Panc1 (cell line): ENCODE results near the gene KANSL1L. TPM values are rescaled to one million over a fixed set of nuclear protein-coding genes. Genes with fewer than 3 reads are reported as not detected.

Experiments
- ATAC-seq: fragments of 200-7000 bp; cut with Tn5 transposase; 2 replicates; pipeline ENCODE4 v1.9.1; 2020; ENCODE audit warnings: mild to moderate bottlenecking, moderate library complexity
- BruUV-seq: library from RNA; stranded (reverse); fragments of 400-500 nt; replicated peaks from 2 replicates; lab custom pipeline; 2021; lab: Mats Ljungman, UMichigan
- CTCF ChIA-PET: fragments of 300-600 bp; sonication (Branson Sonifier 250); formaldehyde crosslinking; loops from one replicate; lab custom pipeline; 2022; ENCODE audit warnings: antibody characterized with exemption; lab: Charles Lee
- POLR2A ChIA-PET: fragments of 300-600 bp; sonication (Branson Sonifier 250); formaldehyde crosslinking; loops from one replicate; lab custom pipeline; 2022; ENCODE audit warnings: antibody characterized with exemption; lab: Charles Lee
- DNase-seq: peaks from one replicate; pipeline ENCODE4 v3.0.0-alpha.2; 2010; ENCODE audit warnings: low read depth, low spot score
- H3K27ac ChIP-seq: 2 replicates; pipeline ENCODE4 v1.5.1; 2011; ENCODE audit warnings: mild to moderate bottlenecking, low read length, inconsistent platforms
- H3K27me3 ChIP-seq: fragments of 200-500 bp; sonication (Bioruptor generic); 2 replicates; pipeline ENCODE4 v1.6.0; 2014; ENCODE audit warnings: low read length, inconsistent platforms; ENCODE audit not compliant: control insufficient read depth, insufficient read depth
- H3K36me3 ChIP-seq: fragments of 200-500 bp; sonication (Bioruptor generic); 2 replicates; pipeline ENCODE4 v1.5.1; 2014; ENCODE audit warnings: inconsistent platforms, mild to moderate bottlenecking, low read length, moderate library complexity; ENCODE audit not compliant: control insufficient read depth, insufficient read depth
- H3K4me1 ChIP-seq: 2 replicates; pipeline ENCODE4 v1.5.1; 2011; ENCODE audit warnings: inconsistent platforms, mild to moderate bottlenecking, low read length, moderate library complexity; ENCODE audit not compliant: control insufficient read depth, insufficient read depth
- H3K4me3 ChIP-seq, 2 experiments: 2 replicates each; pipeline ENCODE4 v1.5.1; 2011 to 2012; ENCODE audit warnings: low read depth in 2 of 2, low read length in 2 of 2, mild to moderate bottlenecking in 2 of 2, inconsistent platforms in 1 of 2, moderate library complexity in 1 of 2
- H3K9me3 ChIP-seq: fragments of 200-500 bp; sonication (Bioruptor generic); 2 replicates; pipeline ENCODE4 v1.5.1; 2014; ENCODE audit warnings: low read depth, mild to moderate bottlenecking, inconsistent platforms, low read length, moderate library complexity; ENCODE audit not compliant: control insufficient read depth, insufficient read depth
- CTCF ChIP-seq: fragments of 450-650 bp; IDR thresholded peaks from 2 replicates; pipeline ENCODE4 v1.5.1; 2017; ENCODE audit warnings: mild to moderate bottlenecking
- POLR2AphosphoS5 ChIP-seq: IDR thresholded peaks from 2 replicates; pipeline ENCODE4 v1.6.1; 2012; ENCODE audit warnings: mild to moderate bottlenecking, low read depth, low read length, moderate library complexity
- REST ChIP-seq, 2 experiments: IDR thresholded peaks; 2 replicates each; pipeline ENCODE4 v1.6.1; 2011 to 2012; ENCODE audit warnings: low read depth in 2 of 2, control low read depth in 1 of 2, low read length in 1 of 2, mild to moderate bottlenecking in 1 of 2, moderate library complexity in 1 of 2; ENCODE audit not compliant: insufficient read depth in 1 of 2
- SIN3A ChIP-seq: IDR thresholded peaks from 2 replicates; pipeline ENCODE4 v1.6.1; 2012; ENCODE audit warnings: low read depth, mild to moderate bottlenecking, low read length, moderate library complexity, borderline replicate concordance; ENCODE audit not compliant: insufficient read depth
- TCF7L2 ChIP-seq: IDR thresholded peaks from 2 replicates; pipeline ENCODE4 v1.6.1; 2011; ENCODE audit warnings: mild to moderate bottlenecking, low read depth, low read length, inconsistent platforms
- in situ Hi-C: cut with HindIII; loops from 2 replicates; pipeline ENCODE4 v1.10.0; 2016; ENCODE audit warnings: low sequenced_read_pairs, low pct_unique_long_range_greater_than_20kb
- intact Hi-C: fragments of 100-400 bp; cut with micrococcal nuclease; formaldehyde crosslinking; loops from one replicate; pipeline ENCODE4 v1.10.0; 2022; ENCODE audit not compliant: unreplicated experiment
- total RNA-seq: library from RNA; stranded (reverse); gene quantifications from one replicate; pipeline ENCODE4 v1.2.1, GENCODE V29; 2021; ENCODE audit not compliant: unreplicated experiment

The KANSL1L gene
- total RNA-seq, 1 experiment from 2014 or later = 10.5 TPM

GRCh38 chr2:210147614-210148013, 23.6 kb downstream of the KANSL1L start:
- BruUV-seq = no TSS peak
- ATAC-seq (no peak), DNase-seq (no peak)
- no peaks in the 10 kb centered on the region for H3K4me1 ChIP-seq
- intact Hi-C loops (no loop called here), in situ Hi-C loops (no loop called here)
- POLR2A ChIA-PET = no interaction called here
- no peak overlapping the region for H3K4me3 ChIP-seq
- no peak overlapping the region for H3K27ac ChIP-seq
- H3K27me3 ChIP-seq = no peaks in the 10 kb centered on the region
- H3K9me3 ChIP-seq = no peaks in the 10 kb centered on the region
- no peak for TF ChIP-seq REST (IDR thresholded peaks at IDR 0.05; ENCODE audit: insufficient read depth in 1 of 2, low read depth in 2 of 2, low read length in 1 of 2)
- no peak for TF ChIP-seq SIN3A
- TF ChIP-seq TCF7L2 = no peak
- no peak for TF ChIP-seq POLR2AphosphoS5
- no peak for TF ChIP-seq CTCF
- CTCF ChIA-PET = no interaction called here
- H3K36me3 ChIP-seq = peaks cover 4% of the 10 kb centered on the region; the same call in 1 of the 2 replicates

- in situ Hi-C loops = no loop called here
- ChIA-PET CTCF (no interaction called here), POLR2A (no interaction called here)
- DNase-seq (no peak), ATAC-seq (no peak)
- no TSS peak for BruUV-seq
- Histone ChIP-seq H3K27me3 (no peaks in the 10 kb centered on the region), H3K4me1 (no peaks in the 10 kb centered on the region), H3K27ac (no peak overlapping the region), H3K9me3 (no peaks in the 10 kb centered on the region), H3K4me3 (no peak overlapping the region), H3K36me3 (no peaks in the 10 kb centered on the region)
- TF ChIP-seq REST (IDR thresholded peaks at IDR 0.05; ENCODE audit: insufficient read depth in 1 of 2, low read depth in 2 of 2, low read length in 1 of 2) = no peak
- TF ChIP-seq POLR2AphosphoS5 = no peak
- TF ChIP-seq TCF7L2 = no peak
- TF ChIP-seq CTCF = no peak
- TF ChIP-seq SIN3A = no peak
- intact Hi-C loops = no loop called here
These were observed 39.0 kb downstream of the KANSL1L start for GRCh38 chr2:210132239-210132638.
